GM23338 (cell line): ENCODE results near the gene F2RL3. TPM values are rescaled to one million over a fixed set of nuclear protein-coding genes. Genes with fewer than 3 reads are reported as not detected.

Experiments used
- ATAC-seq: fragments of 200-7000 bp; cut with Tn5 transposase; 3 replicates; pipeline ENCODE4 v1.9.1; 2020
- DNase-seq: peaks from one replicate; pipeline ENCODE4 v3.0.0-alpha.2; 2015; ENCODE audit warnings: low spot score
- H2AFZ ChIP-seq: fragments of 200-600 bp; sonication (generic); 2 replicates; pipeline ENCODE4 v1.8.0; 2016; ENCODE audit warnings: antibody characterized with exemption, mild to moderate bottlenecking, moderate library complexity
- H3F3A ChIP-seq: fragments of 200-600 bp; sonication (generic); replicated peaks from 2 replicates; pipeline ENCODE4 v1.8.0; 2017; ENCODE audit warnings: antibody characterized with exemption, mixed run types, low read depth
- H3K27ac ChIP-seq: fragments of 200-600 bp; sonication (generic); 2 replicates; pipeline ENCODE4 v1.6.1; 2016; ENCODE audit warnings: low read depth
- H3K27me3 ChIP-seq: fragments of 200-600 bp; sonication (generic); 2 replicates; pipeline ENCODE4 v1.8.0; 2016; ENCODE audit warnings: mild to moderate bottlenecking, mixed run types, moderate library complexity; ENCODE audit not compliant: insufficient read depth
- H3K36me3 ChIP-seq: fragments of 200-600 bp; sonication (generic); 2 replicates; pipeline ENCODE4 v1.8.0; 2016; ENCODE audit warnings: mild to moderate bottlenecking; ENCODE audit not compliant: insufficient read depth
- H3K4me1 ChIP-seq: fragments of 200-600 bp; sonication (generic); 2 replicates; pipeline ENCODE4 v1.8.0; 2016; ENCODE audit warnings: mild to moderate bottlenecking, moderate library complexity; ENCODE audit not compliant: insufficient read depth
- H3K4me2 ChIP-seq: fragments of 200-600 bp; sonication (generic); 2 replicates; pipeline ENCODE4 v1.7.1; 2017; ENCODE audit warnings: mixed run types
- H3K4me3 ChIP-seq: fragments of 200-600 bp; sonication (generic); 2 replicates; pipeline ENCODE4 v1.6.1; 2016; ENCODE audit warnings: mixed run types
- H3K79me2 ChIP-seq: fragments of 200-600 bp; sonication (generic); replicated peaks from 2 replicates; pipeline ENCODE4 v1.8.0; 2017; ENCODE audit warnings: mild to moderate bottlenecking; ENCODE audit not compliant: insufficient read depth
- H3K9me2 ChIP-seq: fragments of 200-600 bp; sonication (generic); 2 replicates; pipeline ENCODE4 v1.8.0; 2017; ENCODE audit not compliant: insufficient read depth
- H4K20me1 ChIP-seq: fragments of 200-600 bp; sonication (generic); replicated peaks from 2 replicates; pipeline ENCODE4 v1.8.0; 2017; ENCODE audit warnings: mild to moderate bottlenecking; ENCODE audit not compliant: insufficient read depth
- H3K27ac Mint-ChIP-seq: 2 replicates; pipeline ENCODE4 v1.8.0; 2020; ENCODE audit warnings: inconsistent platforms, mild to moderate bottlenecking, moderate library complexity, mixed read lengths
- H3K27me3 Mint-ChIP-seq: 3 replicates; pipeline ENCODE4 v1.8.0; 2022; ENCODE audit warnings: low read depth, mild to moderate bottlenecking, moderate library complexity, mixed read lengths, inconsistent platforms; ENCODE audit not compliant: insufficient read depth, poor library complexity
- H3K36me3 Mint-ChIP-seq: 3 replicates; pipeline ENCODE4 v1.8.0; 2021; ENCODE audit warnings: low read depth, mild to moderate bottlenecking, inconsistent platforms, moderate library complexity, mixed read lengths
- H3K4me1 Mint-ChIP-seq: 3 replicates; pipeline ENCODE4 v1.8.0; 2020; ENCODE audit warnings: mild to moderate bottlenecking, inconsistent platforms, mixed read lengths
- H3K4me3 Mint-ChIP-seq: 3 replicates; pipeline ENCODE4 v1.8.0; 2021; ENCODE audit warnings: moderate library complexity, mild to moderate bottlenecking, inconsistent platforms, mixed read lengths
- H3K9me3 Mint-ChIP-seq: 3 replicates; pipeline ENCODE4 v1.8.0; 2020; ENCODE audit warnings: moderate library complexity, mild to moderate bottlenecking, inconsistent platforms, mixed read lengths
- CREB1 ChIP-seq: fragments of 250-450 bp; sonication (Bioruptor Pico); IDR thresholded peaks from 2 replicates; pipeline ENCODE4 v1.5.0; 2020; ENCODE audit warnings: low read depth, mild to moderate bottlenecking, moderate library complexity
- CTCF ChIP-seq, 2 experiments: fragments of 200-600 bp in 1 of 2; sonication (generic) in 1 of 2; conservative IDR thresholded peaks; 2 replicates each; pipeline versions ENCODE4 v1.5.1 to v1.6.1; 2016 to 2017; ENCODE audit warnings: antibody characterized with exemption in 2 of 2, low read depth in 2 of 2, mild to moderate bottlenecking in 2 of 2, moderate library complexity in 1 of 2
- EZH2 ChIP-seq: fragments of 200-600 bp; sonication (generic); IDR thresholded peaks from one replicate; pipeline ENCODE4 v1.8.0; 2017; ENCODE audit warnings: antibody characterized with exemption, mild to moderate bottlenecking, low read depth; ENCODE audit not compliant: unreplicated experiment
- JUNB ChIP-seq: IDR thresholded peaks from one replicate; pipeline ENCODE4 v1.6.1; 2016; ENCODE audit warnings: antibody characterized with exemption; ENCODE audit not compliant: unreplicated experiment
- NANOG ChIP-seq: IDR thresholded peaks from 2 replicates; pipeline ENCODE4 v1.6.1; 2016; ENCODE audit warnings: antibody characterized with exemption, borderline replicate concordance
- POLR2AphosphoS5 ChIP-seq: IDR thresholded peaks from 2 replicates; pipeline ENCODE4 v1.6.1; 2016; ENCODE audit warnings: antibody characterized with exemption, low read depth
- STAT1 ChIP-seq: IDR thresholded peaks from one replicate; pipeline ENCODE4 v1.6.1; 2016; ENCODE audit warnings: antibody characterized with exemption; ENCODE audit not compliant: unreplicated experiment
- ZNF114 ChIP-seq: fragments of 250-450 bp; sonication (Bioruptor Pico); IDR thresholded peaks from 2 replicates; pipeline ENCODE4 v1.5.0; 2020; ENCODE audit warnings: mild to moderate bottlenecking, moderate library complexity
- ZNF331 ChIP-seq: fragments of 250-450 bp; sonication (Bioruptor Pico); IDR thresholded peaks from 2 replicates; pipeline ENCODE4 v1.5.0; 2020; ENCODE audit warnings: low read depth, mild to moderate bottlenecking, moderate library complexity
- polyA plus RNA-seq: library from polyadenylated mRNA; unstranded; fragments of >200 nt; fragmentation: Nextera tagmentation; extraction: Ambion mirVana; gene quantifications from 2 replicates; pipeline ENCODE4 v1.2.1, GENCODE V29; 2016
- total RNA-seq: library from RNA; depleted of rRNA; stranded (reverse); fragments of >200 nt; shearing (Covaris generic); gene quantifications from 2 replicates; pipeline ENCODE4 v1.2.3, GENCODE V29; 2014
- TF ChIP-seq, protein P1 (sequence below): fragments of 250-450 bp; sonication (Bioruptor Pico); IDR thresholded peaks from 2 replicates; pipeline ENCODE4 v1.5.0; 2020; ENCODE audit warnings: mild to moderate bottlenecking, moderate library complexity
- TF ChIP-seq, protein P2 (sequence below): IDR thresholded peaks from one replicate; pipeline ENCODE4 v1.6.1; 2018; ENCODE audit warnings: antibody characterized with exemption; ENCODE audit not compliant: unreplicated experiment
- TF ChIP-seq, protein P3 (sequence below): IDR thresholded peaks from 2 replicates; pipeline ENCODE4 v1.6.1; 2016; ENCODE audit warnings: antibody characterized with exemption

The F2RL3 gene
- total and polyA plus RNA-seq, 2 experiments from 2014 or later: not detected

DNA sequence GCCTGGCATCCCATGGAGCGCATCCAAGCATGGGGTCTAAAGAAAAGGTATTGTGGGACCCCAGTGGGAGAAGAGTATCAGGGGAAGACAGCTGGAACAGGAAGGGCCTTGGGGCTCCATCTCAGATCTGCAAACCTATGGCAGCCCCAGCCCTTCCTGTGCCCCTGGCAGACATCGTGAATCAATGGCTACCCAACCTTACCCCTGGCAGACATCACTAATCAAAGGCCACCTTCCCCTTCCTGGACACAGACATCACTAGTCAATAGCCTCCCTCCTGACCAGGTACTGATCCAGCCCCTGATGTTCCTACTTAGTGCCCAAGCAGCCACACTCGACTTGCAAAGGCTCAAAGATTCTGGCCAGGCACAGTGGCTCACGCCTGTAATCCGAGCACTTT is 15.8 kb downstream of the F2RL3 start (continued):
- TF ChIP-seq, protein P1, sequence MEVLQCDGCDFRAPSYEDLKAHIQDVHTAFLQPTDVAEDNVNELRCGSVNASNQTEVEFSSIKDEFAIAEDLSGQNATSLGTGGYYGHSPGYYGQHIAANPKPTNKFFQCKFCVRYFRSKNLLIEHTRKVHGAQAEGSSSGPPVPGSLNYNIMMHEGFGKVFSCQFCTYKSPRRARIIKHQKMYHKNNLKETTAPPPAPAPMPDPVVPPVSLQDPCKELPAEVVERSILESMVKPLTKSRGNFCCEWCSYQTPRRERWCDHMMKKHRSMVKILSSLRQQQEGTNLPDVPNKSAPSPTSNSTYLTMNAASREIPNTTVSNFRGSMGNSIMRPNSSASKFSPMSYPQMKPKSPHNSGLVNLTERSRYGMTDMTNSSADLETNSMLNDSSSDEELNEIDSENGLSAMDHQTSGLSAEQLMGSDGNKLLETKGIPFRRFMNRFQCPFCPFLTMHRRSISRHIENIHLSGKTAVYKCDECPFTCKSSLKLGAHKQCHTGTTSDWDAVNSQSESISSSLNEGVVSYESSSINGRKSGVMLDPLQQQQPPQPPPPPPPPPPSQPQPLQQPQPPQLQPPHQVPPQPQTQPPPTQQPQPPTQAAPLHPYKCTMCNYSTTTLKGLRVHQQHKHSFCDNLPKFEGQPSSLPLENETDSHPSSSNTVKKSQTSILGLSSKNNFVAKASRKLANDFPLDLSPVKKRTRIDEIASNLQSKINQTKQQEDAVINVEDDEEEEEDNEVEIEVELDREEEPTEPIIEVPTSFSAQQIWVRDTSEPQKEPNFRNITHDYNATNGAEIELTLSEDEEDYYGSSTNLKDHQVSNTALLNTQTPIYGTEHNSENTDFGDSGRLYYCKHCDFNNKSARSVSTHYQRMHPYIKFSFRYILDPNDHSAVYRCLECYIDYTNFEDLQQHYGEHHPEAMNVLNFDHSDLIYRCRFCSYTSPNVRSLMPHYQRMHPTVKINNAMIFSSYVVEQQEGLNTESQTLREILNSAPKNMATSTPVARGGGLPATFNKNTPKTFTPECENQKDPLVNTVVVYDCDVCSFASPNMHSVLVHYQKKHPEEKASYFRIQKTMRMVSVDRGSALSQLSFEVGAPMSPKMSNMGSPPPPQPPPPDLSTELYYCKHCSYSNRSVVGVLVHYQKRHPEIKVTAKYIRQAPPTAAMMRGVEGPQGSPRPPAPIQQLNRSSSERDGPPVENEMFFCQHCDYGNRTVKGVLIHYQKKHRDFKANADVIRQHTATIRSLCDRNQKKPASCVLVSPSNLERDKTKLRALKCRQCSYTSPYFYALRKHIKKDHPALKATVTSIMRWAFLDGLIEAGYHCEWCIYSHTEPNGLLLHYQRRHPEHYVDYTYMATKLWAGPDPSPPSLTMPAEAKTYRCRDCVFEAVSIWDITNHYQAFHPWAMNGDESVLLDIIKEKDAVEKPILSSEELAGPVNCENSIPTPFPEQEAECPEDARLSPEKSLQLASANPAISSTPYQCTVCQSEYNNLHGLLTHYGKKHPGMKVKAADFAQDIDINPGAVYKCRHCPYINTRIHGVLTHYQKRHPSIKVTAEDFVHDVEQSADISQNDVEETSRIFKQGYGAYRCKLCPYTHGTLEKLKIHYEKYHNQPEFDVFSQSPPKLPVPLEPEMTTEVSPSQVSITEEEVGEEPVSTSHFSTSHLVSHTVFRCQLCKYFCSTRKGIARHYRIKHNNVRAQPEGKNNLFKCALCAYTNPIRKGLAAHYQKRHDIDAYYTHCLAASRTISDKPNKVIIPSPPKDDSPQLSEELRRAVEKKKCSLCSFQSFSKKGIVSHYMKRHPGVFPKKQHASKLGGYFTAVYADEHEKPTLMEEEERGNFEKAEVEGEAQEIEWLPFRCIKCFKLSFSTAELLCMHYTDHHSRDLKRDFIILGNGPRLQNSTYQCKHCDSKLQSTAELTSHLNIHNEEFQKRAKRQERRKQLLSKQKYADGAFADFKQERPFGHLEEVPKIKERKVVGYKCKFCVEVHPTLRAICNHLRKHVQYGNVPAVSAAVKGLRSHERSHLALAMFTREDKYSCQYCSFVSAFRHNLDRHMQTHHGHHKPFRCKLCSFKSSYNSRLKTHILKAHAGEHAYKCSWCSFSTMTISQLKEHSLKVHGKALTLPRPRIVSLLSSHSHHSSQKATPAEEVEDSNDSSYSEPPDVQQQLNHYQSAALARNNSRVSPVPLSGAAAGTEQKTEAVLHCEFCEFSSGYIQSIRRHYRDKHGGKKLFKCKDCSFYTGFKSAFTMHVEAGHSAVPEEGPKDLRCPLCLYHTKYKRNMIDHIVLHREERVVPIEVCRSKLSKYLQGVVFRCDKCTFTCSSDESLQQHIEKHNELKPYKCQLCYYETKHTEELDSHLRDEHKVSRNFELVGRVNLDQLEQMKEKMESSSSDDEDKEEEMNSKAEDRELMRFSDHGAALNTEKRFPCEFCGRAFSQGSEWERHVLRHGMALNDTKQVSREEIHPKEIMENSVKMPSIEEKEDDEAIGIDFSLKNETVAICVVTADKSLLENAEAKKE (CRISPR knock-in tag): no peak
- TF ChIP-seq CREB1 (CRISPR knock-in tag): no peak
- no peak for TF ChIP-seq EZH2

- Histone ChIP-seq H3K4me2 (no peak overlapping the region), H3K79me2 (no peaks in the 10 kb centered on the region), H4K20me1 (no peaks in the 10 kb centered on the region), H3F3A (no peaks in the 10 kb centered on the region), H3K4me3 (no peak overlapping the region), H3K27me3 (no peaks in the 10 kb centered on the region), H3K9me2 (no peaks in the 10 kb centered on the region), H3K4me1 (no peaks in the 10 kb centered on the region), H2AFZ (no peak overlapping the region), H3K27ac (no peak overlapping the region), H3K36me3 (no peaks in the 10 kb centered on the region; the same call in 1 of the 2 replicates)
- Mint-ChIP-seq H3K36me3 (peaks cover 18% of the 10 kb centered on the region), H3K4me1 (no peaks in the 10 kb centered on the region), H3K9me3 (peaks cover 28% of the 10 kb centered on the region), H3K27me3 (peaks cover 2% of the 10 kb centered on the region), H3K27ac (no peak overlapping the region), H3K4me3 (no peak overlapping the region)
- DNase-seq (no peak), ATAC-seq (no peak)
- TF ChIP-seq EZH2: no peak
- no peak for TF ChIP-seq POLR2AphosphoS5
- no peak for TF ChIP-seq ZNF114 (CRISPR knock-in tag)
- TF ChIP-seq STAT1: no peak
- TF ChIP-seq, protein P2, sequence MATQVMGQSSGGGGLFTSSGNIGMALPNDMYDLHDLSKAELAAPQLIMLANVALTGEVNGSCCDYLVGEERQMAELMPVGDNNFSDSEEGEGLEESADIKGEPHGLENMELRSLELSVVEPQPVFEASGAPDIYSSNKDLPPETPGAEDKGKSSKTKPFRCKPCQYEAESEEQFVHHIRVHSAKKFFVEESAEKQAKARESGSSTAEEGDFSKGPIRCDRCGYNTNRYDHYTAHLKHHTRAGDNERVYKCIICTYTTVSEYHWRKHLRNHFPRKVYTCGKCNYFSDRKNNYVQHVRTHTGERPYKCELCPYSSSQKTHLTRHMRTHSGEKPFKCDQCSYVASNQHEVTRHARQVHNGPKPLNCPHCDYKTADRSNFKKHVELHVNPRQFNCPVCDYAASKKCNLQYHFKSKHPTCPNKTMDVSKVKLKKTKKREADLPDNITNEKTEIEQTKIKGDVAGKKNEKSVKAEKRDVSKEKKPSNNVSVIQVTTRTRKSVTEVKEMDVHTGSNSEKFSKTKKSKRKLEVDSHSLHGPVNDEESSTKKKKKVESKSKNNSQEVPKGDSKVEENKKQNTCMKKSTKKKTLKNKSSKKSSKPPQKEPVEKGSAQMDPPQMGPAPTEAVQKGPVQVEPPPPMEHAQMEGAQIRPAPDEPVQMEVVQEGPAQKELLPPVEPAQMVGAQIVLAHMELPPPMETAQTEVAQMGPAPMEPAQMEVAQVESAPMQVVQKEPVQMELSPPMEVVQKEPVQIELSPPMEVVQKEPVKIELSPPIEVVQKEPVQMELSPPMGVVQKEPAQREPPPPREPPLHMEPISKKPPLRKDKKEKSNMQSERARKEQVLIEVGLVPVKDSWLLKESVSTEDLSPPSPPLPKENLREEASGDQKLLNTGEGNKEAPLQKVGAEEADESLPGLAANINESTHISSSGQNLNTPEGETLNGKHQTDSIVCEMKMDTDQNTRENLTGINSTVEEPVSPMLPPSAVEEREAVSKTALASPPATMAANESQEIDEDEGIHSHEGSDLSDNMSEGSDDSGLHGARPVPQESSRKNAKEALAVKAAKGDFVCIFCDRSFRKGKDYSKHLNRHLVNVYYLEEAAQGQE: no peak
- TF ChIP-seq, protein P3, sequence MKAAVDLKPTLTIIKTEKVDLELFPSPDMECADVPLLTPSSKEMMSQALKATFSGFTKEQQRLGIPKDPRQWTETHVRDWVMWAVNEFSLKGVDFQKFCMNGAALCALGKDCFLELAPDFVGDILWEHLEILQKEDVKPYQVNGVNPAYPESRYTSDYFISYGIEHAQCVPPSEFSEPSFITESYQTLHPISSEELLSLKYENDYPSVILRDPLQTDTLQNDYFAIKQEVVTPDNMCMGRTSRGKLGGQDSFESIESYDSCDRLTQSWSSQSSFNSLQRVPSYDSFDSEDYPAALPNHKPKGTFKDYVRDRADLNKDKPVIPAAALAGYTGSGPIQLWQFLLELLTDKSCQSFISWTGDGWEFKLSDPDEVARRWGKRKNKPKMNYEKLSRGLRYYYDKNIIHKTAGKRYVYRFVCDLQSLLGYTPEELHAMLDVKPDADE: no peak
- no peak for TF ChIP-seq NANOG
- TF ChIP-seq JUNB: no peak
- TF ChIP-seq ZNF331 (CRISPR knock-in tag): no peak
- no peak for TF ChIP-seq CTCF (conservative IDR thresholded peaks at IDR 0.05; ENCODE audit: low read depth in 2 of 2)
- no peak for TF ChIP-seq CREB1 (CRISPR knock-in tag)
Observed at GRCh38 chr19:16908759-16909158, 20.0 kb downstream of the F2RL3 start.
